Common myeloid progenitor, CD34-positive (primary cell): ENCODE measurements around the gene RPL35.

Experiments used
- CTCF ChIA-PET: fragments of 350-600 bp; sonication (Branson Sonifier 250); formaldehyde crosslinking; loops from one replicate; lab custom pipeline; 2021; ENCODE audit warnings: antibody characterized with exemption; lab: Charles Lee
- POLR2A ChIA-PET: fragments of 350-600 bp; sonication (Branson Sonifier 250); formaldehyde crosslinking; loops from one replicate; lab custom pipeline; 2021; ENCODE audit warnings: antibody characterized with exemption; lab: Charles Lee
- DNase-seq, 3 donors: peaks; one replicate each; pipeline versions ENCODE4 v3.0.0 to v3.0.0-alpha.2; 2013
- H3K27ac ChIP-seq, 2 experiments: 1 replicate in 1 of 2; 2 replicates in 1 of 2; pipeline ENCODE4 v1.7.0; 2013; ENCODE audit warnings: inconsistent platforms in 2 of 2, low read length in 2 of 2, mild to moderate bottlenecking in 2 of 2, low read depth in 1 of 2, moderate library complexity in 1 of 2; ENCODE audit not compliant: severe bottlenecking in 2 of 2, insufficient read depth in 1 of 2, poor library complexity in 1 of 2
- H3K27me3 ChIP-seq, 5 experiments: replicated peaks in 2 of 5; 1 replicate in 3 of 5; 2 replicates in 2 of 5; pipeline versions ENCODE4 v1.6.1 to v1.7.0; 2013; ENCODE audit warnings: low read length in 4 of 5, mild to moderate bottlenecking in 2 of 5, moderate library complexity in 2 of 5, inconsistent platforms in 1 of 5; ENCODE audit not compliant: insufficient read depth in 5 of 5, control insufficient read depth in 4 of 5
- H3K36me3 ChIP-seq, 4 experiments: 1 replicate in 2 of 4; 2 replicates in 2 of 4; pipeline versions ENCODE4 v1.6.1 to v1.7.0; 2013; ENCODE audit warnings: low read length in 3 of 4, control low read depth in 1 of 4, mild to moderate bottlenecking in 1 of 4; ENCODE audit not compliant: control insufficient read depth in 4 of 4, insufficient read depth in 4 of 4
- H3K4me1 ChIP-seq, 4 experiments: 1 replicate in 3 of 4; 2 replicates in 1 of 4; pipeline versions ENCODE4 v1.6.1 to v1.7.1; 2013; ENCODE audit warnings: low read length in 3 of 4, mild to moderate bottlenecking in 3 of 4, control low read depth in 1 of 4, inconsistent platforms in 1 of 4, moderate library complexity in 1 of 4; ENCODE audit not compliant: control insufficient read depth in 4 of 4, insufficient read depth in 4 of 4; ENCODE audit errors: control extremely low read depth in 1 of 4
- H3K4me3 ChIP-seq, 7 experiments: 1 replicate in 4 of 7; 2 replicates in 3 of 7; pipeline versions ENCODE4 v1.5.1 to v1.7.0; 2013; ENCODE audit warnings: mild to moderate bottlenecking in 7 of 7, low read length in 6 of 7, moderate library complexity in 6 of 7, inconsistent platforms in 2 of 7, low read depth in 2 of 7, control low read depth in 1 of 7; ENCODE audit not compliant: insufficient read depth in 4 of 7, control insufficient read depth in 1 of 7; ENCODE audit errors: extremely low read depth in 1 of 7
- H3K9me3 ChIP-seq, 5 experiments: 1 replicate in 4 of 5; 2 replicates in 1 of 5; pipeline versions ENCODE4 v1.6.1 to v1.7.1; 2013; ENCODE audit warnings: low read length in 4 of 5, mild to moderate bottlenecking in 2 of 5, inconsistent platforms in 1 of 5, low read depth in 1 of 5, moderate library complexity in 1 of 5; ENCODE audit not compliant: control insufficient read depth in 4 of 5, insufficient read depth in 2 of 5; ENCODE audit errors: control extremely low read depth in 1 of 5
- WGBS: methylation state at CpG from one replicate; pipeline ENCODE4 v1.1.5; 2013; ENCODE audit not compliant: insufficient coverage; 5-methylcytosine and 5-hydroxymethylcytosine counted together

Gene RPL35

DNA sequence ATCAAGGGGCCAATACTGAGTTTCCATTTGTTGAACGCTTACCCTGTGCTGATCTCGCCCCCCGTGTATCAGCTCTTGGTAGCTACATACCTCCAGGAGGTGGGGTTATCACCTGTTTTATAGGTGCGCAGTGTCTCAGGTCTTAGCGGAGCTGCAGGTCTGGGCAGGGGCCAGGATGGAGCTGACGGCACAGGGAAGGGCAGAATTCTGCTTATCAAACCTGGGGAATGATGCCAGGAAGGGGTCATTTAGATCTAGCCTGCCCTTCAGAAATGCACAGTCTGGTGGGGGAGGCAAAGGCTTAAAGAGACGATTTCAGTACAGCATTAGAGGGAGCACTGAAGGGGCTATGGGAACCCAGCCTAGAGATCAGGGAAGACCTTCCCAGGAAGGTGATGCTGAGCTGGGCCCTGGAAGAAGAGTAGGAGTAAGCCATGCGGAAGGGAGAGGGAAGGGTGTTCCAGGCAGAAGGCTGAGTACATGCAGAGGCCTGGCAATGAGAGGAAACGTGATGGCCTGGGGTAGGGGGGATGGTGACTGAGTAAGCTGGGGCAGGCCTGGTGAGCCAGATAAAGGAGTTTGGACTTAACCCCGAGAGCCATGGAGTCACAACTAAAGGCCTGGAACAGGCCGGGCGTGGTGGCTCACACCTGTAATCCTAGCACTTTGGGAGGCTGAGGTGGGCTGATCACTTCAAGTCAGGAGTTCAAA, 53.4 kb downstream of the RPL35 start:
- Histone ChIP-seq H3K27me3 (no peaks in the 10 kb centered on the region), H3K4me3 (no peak overlapping the region), H3K4me1 (peaks cover 0 to 3% (median 0%) of the 10 kb centered on the region in 4 experiments), H3K9me3 (no peaks in the 10 kb centered on the region), H3K36me3 (no peaks in the 10 kb centered on the region), H3K27ac (no peak overlapping the region)
- ChIA-PET POLR2A (no interaction called here), CTCF (interaction anchor here (1.1 to 1.7 kb wide), 4 partner anchors 11 to 44 kb away, joined by 3 to 5 read pairs (median 4); no protein-coding TSS in a partner anchor)
- over 99% methylated on average over 12 of the region's 12 CpGs for WGBS
- DNase-seq = no peak
